Tibial nerve (tissue), 4 donors: ENCODE data around the gene ELF2. TPM values are rescaled to one million over a fixed set of nuclear protein-coding genes. Genes with fewer than 3 reads are reported as not detected.

Experiments
- DNase-seq, 2 donors: peaks; one replicate each; pipeline ENCODE4 v3.0.0-alpha.2; 2019; ENCODE audit warnings: low spot score in 2 of 2
- H3K27ac ChIP-seq, 4 donors: fragments of 200-600 bp; sonication (generic) in 3 of 4; one replicate each; pipeline ENCODE4 v1.5.1; 2017 to 2019; ENCODE audit warnings: mild to moderate bottlenecking in 1 of 4
- H3K27me3 ChIP-seq, 2 donors: fragments of 200-600 bp; sonication (generic) in 1 of 2; one replicate each; pipeline versions ENCODE4 v1.5.1 to v1.6.0; 2017 to 2019
- H3K36me3 ChIP-seq, 3 donors: fragments of 200-600 bp; sonication (generic); one replicate each; pipeline ENCODE4 v1.5.1; 2018 to 2019
- H3K4me1 ChIP-seq, 4 donors: fragments of 200-600 bp; sonication (generic) in 3 of 4; one replicate each; pipeline ENCODE4 v1.5.1; 2017 to 2019
- H3K4me3 ChIP-seq, 4 donors: fragments of 200-600 bp; sonication (generic) in 3 of 4; one replicate each; pipeline ENCODE4 v1.5.1; 2017 to 2019; ENCODE audit warnings: mild to moderate bottlenecking in 1 of 4, moderate library complexity in 1 of 4
- H3K9me3 ChIP-seq, 4 donors: fragments of 200-600 bp; sonication (generic) in 3 of 4; one replicate each; pipeline ENCODE4 v1.5.1; 2017 to 2019
- CTCF ChIP-seq, 5 experiments: fragments of 200-600 bp in 3 of 5; fragments of 450-650 bp in 2 of 5; sonication (generic) in 3 of 5; IDR thresholded peaks; one replicate each; pipeline ENCODE4 v1.5.1; 2016 to 2019; ENCODE audit warnings: antibody characterized with exemption in 5 of 5, mild to moderate bottlenecking in 3 of 5, moderate library complexity in 2 of 5
- EP300 ChIP-seq, 2 donors: sonication (generic); formaldehyde crosslinking; IDR thresholded peaks; one replicate each; pipeline ENCODE4 v1.6.1; 2017; ENCODE audit warnings: antibody characterized with exemption in 2 of 2, mild to moderate bottlenecking in 1 of 2
- POLR2A ChIP-seq, 2 donors: fragments of 450-650 bp; IDR thresholded peaks; one replicate each; pipeline ENCODE4 v1.6.1; 2017; ENCODE audit warnings: antibody characterized with exemption in 2 of 2, mild to moderate bottlenecking in 2 of 2, moderate library complexity in 2 of 2
- WGBS, 2 donors: methylation state at CpG; one replicate each; pipeline ENCODE4 v1.1.5; 2018; 5-methylcytosine and 5-hydroxymethylcytosine counted together
- total RNA-seq, 4 donors: library from RNA; depleted of rRNA; stranded (reverse); fragments of >200 nt; gene quantifications; one replicate each; pipeline ENCODE4 v1.1.0, GENCODE V29; 2016

Gene ELF2
- total RNA-seq, 4 donors from 2014 or later = 47.1 to 62.8 (median 54.1) TPM

- peak overlapping the region; percentile 88 to 97 (median 95) for H3K27ac ChIP-seq
- peaks cover 3 to 35% (median 20%) of the 10 kb centered on the region in 4 donors for H3K4me1 ChIP-seq
- no peaks in the 10 kb centered on the region for H3K36me3 ChIP-seq
- WGBS, 2 donors = 0 to 2% methylated on average over 33 to 66 of the region's 68 CpGs
- TF ChIP-seq CTCF (IDR thresholded peaks at IDR 0.05) = peak in 4 of 5 experiments; percentile 30 to 56 (median 40)
- no peak for TF ChIP-seq POLR2A (IDR thresholded peaks at IDR 0.05)
- TF ChIP-seq EP300 (IDR thresholded peaks at IDR 0.05) = peak in 1 of 2 donors; percentile 76
- no peaks in the 10 kb centered on the region for H3K9me3 ChIP-seq
- peak overlapping the region; percentile 70 to 84 (median 82) for H3K4me3 ChIP-seq
- H3K27me3 ChIP-seq = no peaks in the 10 kb centered on the region
- DNase-seq = peak; percentile 64 to 75
These were observed 92.8 kb downstream of the ELF2 start for GRCh38 chr4:139083956-139084803.

GRCh38 chr4:139083607-139083955 is 93.4 kb downstream of the ELF2 start:
- no peaks in the 10 kb centered on the region for H3K36me3 ChIP-seq
- peak; percentile 21 to 30 for DNase-seq
- H3K9me3 ChIP-seq = no peaks in the 10 kb centered on the region
- peak in 1 of 5 experiments; percentile 28 for TF ChIP-seq CTCF (IDR thresholded peaks at IDR 0.05)
- no peak for TF ChIP-seq POLR2A (IDR thresholded peaks at IDR 0.05)
- H3K4me3 ChIP-seq = peak overlapping the region; percentile 70 to 84 (median 82)
- H3K27me3 ChIP-seq = no peaks in the 10 kb centered on the region
- peaks cover 3 to 39% (median 20%) of the 10 kb centered on the region in 4 donors for H3K4me1 ChIP-seq
- H3K27ac ChIP-seq = peak overlapping the region; percentile 88 to 97 (median 95)
- 1 to 2% methylated on average over 9 to 14 of the region's 34 CpGs for WGBS, 2 donors

- peak overlapping the region; percentile 70 to 84 (median 82) for H3K4me3 ChIP-seq
- H3K4me1 ChIP-seq = peaks cover 3 to 44% (median 22%) of the 10 kb centered on the region in 4 donors
- 1% methylated on average over 38 of the region's 38 CpGs for WGBS, 2 donors
- no peaks in the 10 kb centered on the region for H3K27me3 ChIP-seq
- TF ChIP-seq EP300 (IDR thresholded peaks at IDR 0.05) (peak; percentile 55 to 86), POLR2A (IDR thresholded peaks at IDR 0.05) (peak in 1 of 2 donors; percentile 39), CTCF (IDR thresholded peaks at IDR 0.05) (peak in 2 of 5 experiments; percentile 1 to 44)
- H3K36me3 ChIP-seq = no peaks in the 10 kb centered on the region
- no peaks in the 10 kb centered on the region for H3K9me3 ChIP-seq
- DNase-seq = peak; percentile 90 to 95
- peak overlapping the region; percentile 88 to 97 (median 95) for H3K27ac ChIP-seq
These were observed 94.0 kb downstream of the ELF2 start for GRCh38 chr4:139082750-139083606.

- H3K4me1 ChIP-seq = peaks cover 0 to 67% (median 19%) of the 10 kb centered on the region in 4 donors
- no peak for DNase-seq
- H3K9me3 ChIP-seq = no peaks in the 10 kb centered on the region
- TF ChIP-seq POLR2A (IDR thresholded peaks at IDR 0.05) = no peak
- no peak for TF ChIP-seq CTCF (IDR thresholded peaks at IDR 0.05)
- TF ChIP-seq EP300 (IDR thresholded peaks at IDR 0.05) = no peak
- no peaks in the 10 kb centered on the region for H3K27me3 ChIP-seq
- no peak overlapping the region for H3K4me3 ChIP-seq
- no peak overlapping the region for H3K27ac ChIP-seq
- whole genome bisulfite sequencing, 2 donors = 87 to 90% methylated on average over 4 of the region's 4 CpGs
- H3K36me3 ChIP-seq = peaks cover 0 to 5% (median 0%) of the 10 kb centered on the region in 3 donors
These were observed 98.1 kb downstream of the ELF2 start for GRCh38 chr4:139078926-139079325.
